Measurements from ENCODE around the gene TLCD3A.
"Not testable (repeated sequence)": the region's sequence is repeated elsewhere in the genome, so short reads cannot be mapped to it uniquely, and the experiment has no call there.

TLCD3A gene

DNA sequence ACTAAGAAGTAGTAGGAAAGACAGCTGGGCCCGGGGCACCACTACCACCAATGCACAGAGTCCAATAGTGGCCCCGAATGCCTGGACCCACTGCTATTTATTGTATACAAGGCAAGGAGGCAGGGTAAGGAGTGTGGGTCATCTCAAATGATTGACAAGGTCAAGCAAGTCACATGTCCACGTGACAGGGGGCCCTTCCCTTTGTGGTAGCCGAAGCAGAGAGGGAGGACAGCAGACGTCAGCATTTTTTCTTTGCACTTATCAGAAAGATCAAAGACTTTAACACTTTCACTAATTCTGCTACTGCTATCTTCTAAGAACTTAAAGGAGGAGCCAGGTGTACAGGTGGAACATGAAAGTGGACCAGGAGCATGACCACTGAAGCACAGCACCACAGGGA is 24.3 kb upstream of the TLCD3A start:
- DNase-seq = no peak

DNA sequence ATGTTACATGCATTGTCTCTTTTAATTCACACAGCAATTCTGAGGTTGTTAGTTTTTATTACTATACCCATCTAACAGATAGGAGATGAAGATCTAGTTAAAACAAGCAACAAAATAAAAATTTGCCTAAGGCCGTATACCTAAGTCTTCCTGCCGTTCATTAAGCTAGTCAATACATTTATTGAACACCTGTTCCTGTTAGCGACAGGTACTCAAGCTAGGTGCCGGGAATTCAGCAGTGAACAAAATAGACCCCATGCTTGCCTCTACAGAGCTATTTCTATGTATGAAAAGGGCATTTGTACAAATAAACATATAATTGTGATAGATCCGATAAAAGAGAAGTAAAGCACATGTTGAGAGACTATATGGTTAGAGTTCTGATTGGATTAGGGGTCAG is 14.3 kb upstream of the TLCD3A start:
- no peak for DNase-seq

DNA sequence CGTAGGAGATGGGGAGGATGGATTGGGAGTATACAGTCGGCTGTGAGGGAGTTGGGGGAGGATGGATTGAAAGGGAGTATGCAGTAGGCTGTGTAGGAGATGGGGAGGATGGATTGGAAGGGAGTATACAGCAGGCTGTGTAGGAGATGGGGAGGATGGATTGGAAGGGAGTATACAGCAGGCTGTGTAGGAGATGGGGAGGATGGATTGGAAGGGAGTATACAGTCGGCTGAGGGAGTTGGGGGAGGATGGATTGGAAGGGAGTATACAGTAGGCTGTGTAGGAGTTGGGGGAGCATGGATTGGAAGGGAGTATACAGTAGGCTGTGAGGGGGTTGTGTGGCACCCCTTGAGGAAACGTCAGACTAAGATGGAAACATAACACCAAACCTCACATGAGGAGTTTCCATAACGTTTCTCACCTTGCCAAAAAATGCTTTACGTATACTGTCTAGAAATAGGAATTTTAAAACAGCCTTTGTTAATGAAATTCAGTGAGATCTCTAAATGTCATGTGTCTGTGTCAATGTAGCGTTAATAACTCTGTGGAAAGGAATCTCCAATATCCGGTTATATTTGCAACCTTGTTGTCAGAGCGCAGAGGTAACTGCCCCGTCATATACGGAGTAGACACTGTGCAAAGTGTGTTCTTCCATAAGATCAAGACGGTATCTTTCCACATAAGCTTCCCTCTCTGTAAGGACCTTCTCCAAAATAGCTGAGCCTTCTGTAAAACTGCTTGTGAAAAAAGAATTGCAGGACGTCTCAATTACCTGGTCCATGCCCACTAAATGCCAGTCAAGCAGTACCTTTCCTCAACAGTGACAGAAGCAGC is 11.5 kb upstream of the TLCD3A start:
- DNase-seq = no peak

DNA sequence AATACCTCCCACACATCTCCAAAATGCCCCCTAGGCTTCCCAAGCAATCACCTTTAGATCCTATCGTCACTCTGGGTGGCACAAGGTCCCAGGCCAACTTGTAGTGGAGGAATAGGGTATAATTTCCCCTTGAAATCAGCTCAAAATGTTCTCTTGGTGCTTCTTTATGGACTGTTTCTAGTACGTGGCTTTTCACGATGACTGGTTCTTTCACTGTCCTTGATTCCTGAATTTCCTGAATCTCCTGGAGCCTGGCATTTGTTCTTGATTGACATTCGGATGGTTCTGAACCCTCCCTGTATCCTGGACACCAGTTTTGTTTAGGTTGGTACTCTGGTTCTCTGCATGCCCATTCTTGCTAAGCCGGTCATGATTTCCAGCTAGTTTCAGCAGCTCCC is 10.9 kb upstream of the TLCD3A start:
- DNase-seq = no peak

DNA sequence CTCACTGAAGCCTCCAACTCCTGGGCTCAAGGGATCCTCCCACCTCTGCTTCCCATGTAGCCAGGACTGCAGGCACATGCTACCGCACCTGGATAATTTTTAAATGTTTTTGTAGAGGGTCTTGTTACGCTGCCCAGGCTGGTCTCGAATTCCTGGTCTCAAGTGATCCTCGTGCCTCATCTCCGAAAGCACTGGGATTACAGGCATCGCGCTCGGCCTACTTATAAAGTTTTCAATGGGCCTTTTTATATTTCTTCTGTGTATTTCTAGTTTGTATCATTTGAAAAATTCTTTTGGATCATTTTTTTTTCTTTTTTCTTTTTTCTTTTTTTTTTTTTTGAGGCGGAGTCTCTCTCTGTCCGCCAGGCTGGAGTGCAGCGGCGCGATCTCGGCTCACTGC is 7.3 kb upstream of the TLCD3A start:
- no peak for DNase-seq

DNA sequence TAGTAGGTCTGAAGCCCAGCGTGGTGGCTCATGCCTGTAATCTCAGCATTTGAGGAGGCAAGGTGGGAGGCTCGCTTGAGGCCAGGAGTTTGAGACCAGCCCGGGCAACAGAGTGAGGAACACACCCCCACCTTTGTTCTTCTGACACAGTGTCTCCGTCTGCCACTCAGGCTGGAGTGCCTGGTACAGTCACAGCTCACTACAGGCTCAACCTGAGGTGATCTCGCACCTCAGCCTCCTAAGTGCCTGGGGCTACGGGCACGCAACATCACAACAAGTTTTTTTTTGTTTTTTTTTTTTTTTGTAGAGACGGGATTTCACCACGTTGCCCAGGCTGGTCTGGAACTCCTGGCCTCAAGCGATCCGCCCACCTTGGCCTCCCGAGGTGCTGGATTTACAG is 6.7 kb upstream of the TLCD3A start:
- no peak for DNase-seq

DNA sequence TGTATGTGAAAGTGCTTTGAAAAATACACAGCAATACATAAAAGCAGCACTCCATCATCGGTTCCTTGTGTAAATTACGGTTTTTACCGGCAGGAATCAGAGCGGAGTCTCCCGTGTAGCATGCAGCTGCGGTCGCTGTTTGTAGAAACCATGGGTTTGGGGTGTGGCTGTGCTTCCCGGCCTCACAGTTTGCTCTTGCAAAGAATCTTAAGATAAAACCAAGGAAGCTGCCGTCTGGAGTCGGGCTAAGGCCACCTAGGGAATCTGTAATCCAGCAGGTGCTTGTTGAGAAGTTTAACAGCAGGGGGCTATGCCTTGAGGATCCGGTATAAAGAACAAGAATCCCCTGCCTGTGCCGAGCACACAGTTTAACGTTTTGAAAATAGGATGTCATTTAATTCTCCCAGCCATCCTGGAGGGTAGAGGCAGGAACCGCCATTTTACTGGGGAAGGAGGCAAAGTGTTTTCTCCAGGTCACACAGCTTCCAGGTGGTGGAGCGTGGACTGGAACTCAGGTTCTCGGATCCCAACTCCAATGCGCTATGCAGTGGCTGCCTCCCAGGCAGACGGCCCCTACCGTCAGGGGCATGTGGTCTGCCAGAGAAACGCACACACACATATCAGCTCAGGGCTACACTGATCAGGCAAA is 6.0 kb upstream of the TLCD3A start:
- no peak for DNase-seq

DNA sequence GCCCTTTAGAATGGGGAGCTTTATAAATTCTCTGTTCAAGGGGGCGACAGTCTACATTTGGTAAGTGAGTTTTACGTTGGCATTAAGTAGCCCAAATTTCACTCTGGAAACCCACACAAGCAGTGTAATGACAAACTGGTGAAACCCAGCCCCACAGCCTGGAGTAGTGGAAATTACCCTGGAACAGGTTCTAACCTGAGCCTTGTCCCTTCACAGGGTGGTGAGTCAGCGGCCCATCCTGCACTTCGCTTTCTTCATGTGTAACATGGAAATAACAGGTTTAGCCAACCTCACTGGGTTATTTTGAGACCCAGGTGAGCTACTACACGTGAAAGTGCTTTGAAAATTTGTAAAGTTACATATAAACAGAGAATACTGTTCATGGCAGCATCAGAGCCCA is 3.5 kb upstream of the TLCD3A start:
- DNase-seq = no peak

DNA sequence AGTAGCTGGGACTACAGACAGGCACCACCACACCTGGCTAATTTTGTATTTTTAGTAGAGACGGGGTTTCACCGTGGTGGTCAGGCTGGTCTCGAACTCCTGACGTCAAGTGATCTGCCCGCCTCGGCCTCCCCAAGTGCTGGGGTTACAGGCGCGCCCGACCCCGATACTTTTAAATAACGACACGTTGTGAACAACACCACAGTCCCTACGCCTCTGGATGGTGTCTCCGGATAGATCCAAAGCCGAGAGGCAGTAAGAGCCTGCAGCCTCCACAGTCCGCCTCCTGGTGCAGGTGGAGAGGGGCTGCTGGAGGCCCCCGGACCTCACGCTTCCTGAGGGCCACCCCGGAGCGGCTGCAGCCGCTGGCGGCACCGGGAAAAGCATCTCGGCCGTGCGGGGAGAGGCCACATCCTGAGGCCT is 741 bp upstream of the TLCD3A start:
- DNase-seq = peak; percentile 13

DNA sequence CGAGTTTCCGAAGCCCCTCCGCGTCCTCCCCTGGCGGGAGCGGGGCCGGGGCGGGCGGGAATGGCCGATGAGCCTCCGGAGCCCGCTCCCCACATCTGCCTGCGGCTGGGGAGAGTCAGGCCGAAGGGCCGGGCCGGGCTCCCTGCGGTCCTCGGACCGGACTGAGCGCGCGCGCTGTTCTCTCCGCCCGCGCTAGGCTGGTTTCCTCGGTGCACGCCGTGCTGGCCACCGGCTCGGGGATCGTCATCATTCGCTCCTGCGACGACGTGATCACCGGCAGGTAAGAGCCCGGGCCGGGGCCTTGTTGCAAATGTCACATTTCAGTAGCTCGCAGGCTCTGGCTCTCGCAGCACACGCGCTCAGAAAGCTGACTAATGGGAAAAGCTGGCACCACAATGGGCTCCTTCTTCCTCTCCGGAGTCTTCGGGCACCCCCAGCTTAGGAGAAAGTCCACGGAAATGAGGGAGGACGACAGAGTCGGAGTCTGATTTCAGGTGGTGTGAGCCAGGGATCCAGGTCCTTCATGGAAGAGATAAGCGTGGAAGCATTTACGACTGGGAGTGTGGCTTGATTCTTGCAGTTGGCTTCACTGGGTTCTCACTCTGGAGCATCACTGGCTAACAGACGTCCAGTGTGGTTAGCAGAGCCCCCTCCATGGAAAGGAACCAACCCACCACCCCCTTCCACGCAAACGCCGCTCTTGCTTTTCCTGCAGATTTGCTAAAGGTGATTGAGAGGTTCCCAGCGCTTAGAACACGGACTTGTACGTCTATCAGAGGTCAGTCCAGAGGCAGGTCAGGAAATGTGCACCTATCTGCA is 715 bp downstream of the TLCD3A start:
- peak; percentile 51 for DNase-seq

DNA sequence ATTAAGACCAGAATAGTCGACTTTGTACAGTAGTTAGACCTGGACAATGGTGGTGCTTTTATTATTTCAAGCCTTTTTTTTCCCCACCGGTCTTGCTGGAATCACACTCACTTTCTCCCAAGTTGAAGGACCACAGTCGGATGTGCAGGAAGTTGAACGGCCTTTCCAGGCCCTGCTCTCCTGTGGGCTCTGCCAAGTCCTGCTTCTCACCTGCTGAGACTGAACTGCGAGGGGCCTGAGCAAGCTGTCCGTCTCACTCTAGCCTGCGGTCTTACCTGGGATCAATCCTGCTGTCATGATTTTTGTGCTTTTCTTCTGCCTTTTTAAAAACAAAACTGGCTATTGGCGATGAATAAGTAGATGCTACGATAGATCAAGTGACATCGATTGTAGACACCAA is 1.3 kb downstream of the TLCD3A start:
- no peak for DNase-seq

DNA sequence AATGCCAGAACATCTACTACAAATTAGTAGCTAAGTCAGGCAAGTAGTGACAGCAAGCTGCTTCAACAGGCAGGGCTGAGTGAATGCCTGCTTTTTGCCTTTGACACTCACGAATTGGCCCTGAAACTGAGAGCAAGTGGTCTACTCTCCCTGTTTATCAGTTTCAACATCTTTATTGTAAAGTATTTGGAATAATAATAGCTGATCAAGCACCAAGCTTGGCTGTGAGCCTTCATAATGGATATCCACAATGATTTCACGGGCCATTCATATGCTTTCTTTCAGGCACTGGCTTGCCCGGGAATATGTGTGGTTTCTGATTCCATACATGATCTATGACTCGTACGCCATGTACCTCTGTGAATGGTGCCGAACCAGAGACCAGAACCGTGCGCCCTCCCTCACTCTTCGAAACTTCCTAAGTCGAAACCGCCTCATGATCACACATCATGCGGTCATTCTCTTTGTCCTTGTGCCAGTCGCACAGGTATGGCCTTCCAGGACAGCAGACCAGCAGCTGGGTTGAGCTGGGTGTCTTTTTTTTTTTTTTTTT is 5.2 kb downstream of the TLCD3A start:
- no peak for DNase-seq

DNA sequence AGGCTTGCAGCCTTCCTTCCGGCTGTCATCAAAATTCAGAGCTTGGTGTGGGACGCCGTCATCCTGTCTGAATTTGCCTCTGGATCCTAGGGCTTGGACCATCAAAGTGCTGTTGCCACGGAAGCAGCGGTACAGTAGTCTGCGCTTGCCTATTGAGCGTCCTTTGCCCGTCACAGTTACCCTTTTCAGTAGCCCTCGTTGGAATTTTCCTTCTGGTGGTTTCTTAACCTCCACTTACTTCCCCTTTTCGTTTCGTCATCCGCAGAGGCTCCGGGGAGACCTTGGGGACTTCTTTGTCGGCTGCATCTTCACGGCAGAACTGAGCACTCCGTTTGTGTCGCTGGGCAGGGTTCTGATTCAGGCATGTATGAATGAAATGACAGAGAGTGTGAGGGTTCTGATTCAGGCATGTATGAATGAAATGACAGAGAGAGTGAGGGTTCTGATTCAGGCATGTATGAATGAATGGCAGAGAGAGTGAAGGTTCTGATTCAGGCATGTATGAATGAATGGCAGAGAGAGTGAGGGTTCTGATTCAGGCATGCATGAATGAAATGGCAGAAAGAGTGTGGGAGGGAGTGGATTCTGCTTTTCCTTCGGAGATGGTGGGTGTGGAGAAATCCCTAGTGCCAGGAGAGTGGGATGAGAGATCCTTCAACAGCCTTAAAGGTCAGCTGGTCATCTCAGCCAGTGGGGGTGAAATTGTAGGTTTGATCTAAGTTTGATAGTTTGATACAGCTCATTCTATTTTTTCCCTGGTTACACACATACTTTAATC is 8.0 kb downstream of the TLCD3A start:
- DNase-seq = peak; percentile 52

DNA sequence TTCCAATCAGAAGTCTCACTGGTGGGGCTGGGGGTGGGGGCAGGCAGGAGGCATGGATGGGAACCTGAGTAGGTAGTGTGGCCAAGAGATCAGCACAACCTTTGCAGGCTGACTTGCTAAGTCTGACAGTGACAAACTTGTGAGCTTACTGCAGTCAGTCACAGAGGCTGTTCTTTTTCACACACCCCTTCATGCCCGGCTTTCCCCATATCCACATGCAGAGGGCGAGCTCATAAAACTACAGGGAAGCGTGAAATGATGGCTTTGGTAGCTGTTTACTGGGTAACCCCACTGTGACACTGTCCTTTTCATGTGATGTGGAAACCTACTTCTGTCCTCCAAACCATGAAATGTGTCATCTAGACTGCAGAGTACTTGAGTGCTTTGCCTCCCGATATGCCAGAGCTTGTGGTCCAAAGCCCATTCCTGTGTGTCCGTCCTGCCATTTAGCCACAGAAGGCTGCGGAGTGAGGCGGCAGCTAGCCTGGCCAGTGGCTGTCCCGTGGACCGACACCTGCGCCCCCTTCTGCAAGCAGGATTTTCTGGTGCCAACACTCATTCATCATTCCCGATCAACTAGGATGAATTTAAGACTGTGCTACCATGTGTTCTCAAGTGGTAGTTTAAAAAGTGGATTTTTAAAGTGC is 9.9 kb downstream of the TLCD3A start:
- no peak for DNase-seq

DNA sequence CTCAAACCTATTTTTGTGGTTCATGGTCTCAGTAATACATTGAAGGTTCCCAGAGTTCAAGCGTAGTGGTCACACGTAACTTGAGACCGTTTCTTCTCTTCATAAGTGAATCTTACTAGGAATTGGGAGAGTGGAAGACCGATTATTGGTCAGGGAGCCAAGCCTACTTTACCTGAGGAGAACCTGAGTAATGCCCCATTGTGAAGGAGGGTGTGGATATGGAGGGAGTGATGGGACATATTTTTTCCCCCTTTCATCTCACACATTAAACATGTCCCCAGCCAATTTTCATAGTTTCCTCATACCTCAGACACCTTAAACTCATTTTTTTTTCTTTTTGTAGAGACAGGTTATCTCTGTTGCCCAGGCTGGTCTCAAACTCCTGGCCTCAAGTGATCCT is 10.7 kb downstream of the TLCD3A start:
- no peak for DNase-seq

DNA sequence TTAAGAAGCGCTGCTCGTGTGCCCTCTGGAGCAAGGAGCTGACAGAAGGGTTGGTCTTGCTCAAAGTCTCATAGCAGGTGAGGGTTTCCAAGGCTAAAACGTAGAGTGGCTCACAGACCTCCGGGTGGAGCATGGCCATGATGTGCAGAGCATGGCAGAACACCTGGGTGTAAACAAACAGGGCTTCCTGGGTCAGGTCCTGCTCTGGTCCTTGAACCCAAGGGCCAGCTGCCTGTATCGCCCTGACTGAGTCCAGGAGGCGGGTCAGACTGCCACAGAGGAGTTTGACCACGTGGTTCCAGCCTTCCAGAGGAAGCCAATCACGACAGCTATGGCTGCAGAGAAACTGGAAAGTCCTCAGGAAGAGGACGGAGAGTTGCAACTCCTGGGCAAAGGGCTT is 12.5 kb downstream of the TLCD3A start:
- DNase-seq = no peak

DNA sequence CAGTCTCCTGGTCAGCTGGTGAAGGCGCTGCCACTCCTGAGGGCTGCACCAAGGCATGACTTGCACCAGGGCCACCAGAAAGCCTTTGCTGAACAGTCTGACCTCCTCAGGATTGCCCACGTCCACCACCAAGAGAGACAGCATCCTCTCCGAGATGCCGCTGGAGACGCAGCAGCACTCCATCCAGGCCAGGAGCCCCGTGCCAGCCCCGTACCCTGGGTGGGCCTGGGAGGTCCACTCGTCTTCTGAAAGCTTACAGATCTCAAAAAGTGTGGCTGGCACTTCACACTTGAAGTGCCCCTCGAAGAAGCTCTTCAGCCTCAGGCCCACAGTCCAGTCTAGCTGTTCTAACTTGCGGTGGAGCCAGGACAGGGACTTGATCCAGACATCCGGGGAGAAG is 13.0 kb downstream of the TLCD3A start:
- DNase-seq = no peak

DNA sequence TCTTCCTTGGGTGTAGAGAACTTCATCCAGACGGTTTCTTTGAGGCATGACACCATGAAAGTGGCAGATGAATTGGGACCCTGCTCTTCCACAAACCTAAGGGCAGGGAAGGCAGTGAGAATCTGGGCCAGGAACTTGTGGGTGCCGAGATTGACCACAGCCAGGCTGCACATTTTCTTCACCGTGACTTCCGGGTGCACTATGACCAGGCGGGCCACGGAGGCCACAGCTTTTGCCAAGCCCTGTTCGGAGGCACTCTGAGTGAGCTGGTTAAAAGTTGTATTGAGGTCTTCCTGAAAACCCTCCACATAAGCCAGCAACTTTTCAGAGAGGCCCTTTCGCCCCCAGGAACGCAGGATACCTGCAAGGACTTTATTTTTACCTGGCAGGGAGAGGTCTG is 13.8 kb downstream of the TLCD3A start:
- DNase-seq = no peak

DNA sequence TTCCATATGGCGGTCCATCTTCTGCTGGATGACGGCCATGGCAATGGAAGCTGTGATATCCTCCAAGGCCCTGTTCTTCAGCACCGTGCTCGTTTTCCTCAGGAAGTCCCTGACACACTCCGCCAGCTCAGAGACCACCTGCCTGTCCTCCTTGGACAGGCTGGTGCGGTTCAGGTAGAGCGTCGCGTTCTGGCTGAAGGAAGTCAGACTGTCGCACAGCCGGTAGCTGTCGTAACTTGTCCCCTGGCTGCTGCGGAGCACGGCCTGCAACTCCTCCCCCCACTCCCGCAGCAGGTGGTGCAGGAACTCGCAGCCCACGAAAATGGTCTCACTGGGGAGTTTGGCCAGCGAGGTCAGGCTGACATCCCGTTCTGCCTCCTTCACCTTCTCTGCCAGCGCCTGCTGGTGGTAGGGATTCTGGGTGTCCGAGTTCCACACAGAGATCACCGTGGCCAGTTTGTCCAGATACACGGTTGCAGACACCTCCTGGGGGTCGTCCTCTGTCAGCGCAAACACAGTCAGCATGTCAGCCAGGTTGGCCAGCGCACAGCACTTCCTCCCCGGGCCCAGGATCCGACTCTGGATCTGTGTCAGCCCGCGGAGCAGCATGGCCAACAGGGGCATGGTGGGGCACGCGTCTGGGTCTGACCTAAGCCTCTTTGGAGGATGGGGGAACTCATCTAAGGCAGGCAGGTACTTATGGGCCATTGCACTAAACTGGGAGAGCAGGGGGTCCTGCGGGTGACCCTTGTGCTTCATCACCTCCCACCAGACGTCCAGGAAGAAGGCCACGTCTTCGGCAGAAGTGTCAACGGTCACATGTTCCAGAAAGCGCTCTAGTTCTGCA is 14.6 kb downstream of the TLCD3A start:
- DNase-seq = no peak

DNA sequence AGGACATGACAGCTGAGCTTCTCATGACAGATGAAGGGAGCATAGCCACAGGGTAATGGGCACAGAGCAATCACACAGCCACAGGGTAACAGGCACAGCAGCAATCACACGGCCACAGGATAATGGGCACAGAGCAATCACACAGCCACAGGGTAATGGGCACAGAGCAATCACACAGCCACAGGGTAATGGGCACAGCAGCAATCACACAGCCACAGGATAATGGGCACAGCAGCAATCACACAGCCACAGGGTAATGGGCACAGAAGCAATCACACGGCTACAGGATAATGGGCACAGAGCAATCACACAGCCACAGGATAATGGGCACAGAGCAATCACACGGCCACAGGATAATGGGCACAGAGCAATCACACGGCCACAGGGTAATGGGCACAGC is 16.2 kb downstream of the TLCD3A start:
- not testable (repeated sequence) for DNase-seq

DNA sequence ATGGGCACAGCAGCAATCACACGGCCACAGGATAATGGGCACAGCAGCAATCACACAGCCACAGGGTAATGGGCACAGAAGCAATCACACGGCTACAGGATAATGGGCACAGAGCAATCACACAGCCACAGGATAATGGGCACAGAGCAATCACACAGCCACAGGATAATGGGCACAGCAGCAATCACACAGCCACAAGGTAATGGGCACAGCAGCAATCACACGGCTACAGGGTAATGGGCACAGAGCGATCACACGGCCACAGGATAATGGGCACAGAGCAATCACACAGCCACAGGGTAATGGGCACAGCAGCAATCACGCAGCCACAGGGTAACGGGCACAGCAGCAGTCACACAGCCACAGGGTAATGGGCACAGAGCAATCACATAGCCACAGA is 17.0 kb downstream of the TLCD3A start:
- DNase-seq = not testable (repeated sequence)

Measured in activated CD4-positive, alpha-beta T cell treated with anti-CD3 and anti-CD28 coated beads, Interleukin-2, Interleukin-6, amounts not matched to agents 100 ng/mL and 50 ng/mL, durations not matched to agents 16 hours and 8 hours (primary cell).